GM23338 (cell line): ENCODE measurements around the gene DOCK10.

ENCODE experiments used
- POLR2AphosphoS5 ChIP-seq: IDR thresholded peaks from 2 replicates; pipeline ENCODE4 v1.6.1; 2016; ENCODE audit warnings: antibody characterized with exemption, low read depth
- TF ChIP-seq, protein P1 (sequence below), 2 experiments: fragments of 200-600 bp in 1 of 2; sonication (generic) in 1 of 2; conservative IDR thresholded peaks; 2 replicates each; pipeline versions ENCODE4 v1.5.1 to v1.6.1; 2016 to 2017; ENCODE audit warnings: antibody characterized with exemption in 2 of 2, low read depth in 2 of 2, mild to moderate bottlenecking in 2 of 2, moderate library complexity in 1 of 2

GRCh38 chr2:225036431-225036830, 5.8 kb downstream of the DOCK10 start:
- TF ChIP-seq POLR2AphosphoS5 = no peak
- TF ChIP-seq, protein P1, sequence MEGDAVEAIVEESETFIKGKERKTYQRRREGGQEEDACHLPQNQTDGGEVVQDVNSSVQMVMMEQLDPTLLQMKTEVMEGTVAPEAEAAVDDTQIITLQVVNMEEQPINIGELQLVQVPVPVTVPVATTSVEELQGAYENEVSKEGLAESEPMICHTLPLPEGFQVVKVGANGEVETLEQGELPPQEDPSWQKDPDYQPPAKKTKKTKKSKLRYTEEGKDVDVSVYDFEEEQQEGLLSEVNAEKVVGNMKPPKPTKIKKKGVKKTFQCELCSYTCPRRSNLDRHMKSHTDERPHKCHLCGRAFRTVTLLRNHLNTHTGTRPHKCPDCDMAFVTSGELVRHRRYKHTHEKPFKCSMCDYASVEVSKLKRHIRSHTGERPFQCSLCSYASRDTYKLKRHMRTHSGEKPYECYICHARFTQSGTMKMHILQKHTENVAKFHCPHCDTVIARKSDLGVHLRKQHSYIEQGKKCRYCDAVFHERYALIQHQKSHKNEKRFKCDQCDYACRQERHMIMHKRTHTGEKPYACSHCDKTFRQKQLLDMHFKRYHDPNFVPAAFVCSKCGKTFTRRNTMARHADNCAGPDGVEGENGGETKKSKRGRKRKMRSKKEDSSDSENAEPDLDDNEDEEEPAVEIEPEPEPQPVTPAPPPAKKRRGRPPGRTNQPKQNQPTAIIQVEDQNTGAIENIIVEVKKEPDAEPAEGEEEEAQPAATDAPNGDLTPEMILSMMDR (conservative IDR thresholded peaks at IDR 0.05; ENCODE audit: low read depth in 2 of 2) = no peak
